ENCODE measurements around the gene WDR91. TPM values are rescaled to one million over a fixed set of nuclear protein-coding genes. Genes with fewer than 3 reads are reported as not detected.

Gene WDR91
- total and polyA plus RNA-seq, 4 donors, result 11.3 to 47.8 (median 21.5) TPM

DNA sequence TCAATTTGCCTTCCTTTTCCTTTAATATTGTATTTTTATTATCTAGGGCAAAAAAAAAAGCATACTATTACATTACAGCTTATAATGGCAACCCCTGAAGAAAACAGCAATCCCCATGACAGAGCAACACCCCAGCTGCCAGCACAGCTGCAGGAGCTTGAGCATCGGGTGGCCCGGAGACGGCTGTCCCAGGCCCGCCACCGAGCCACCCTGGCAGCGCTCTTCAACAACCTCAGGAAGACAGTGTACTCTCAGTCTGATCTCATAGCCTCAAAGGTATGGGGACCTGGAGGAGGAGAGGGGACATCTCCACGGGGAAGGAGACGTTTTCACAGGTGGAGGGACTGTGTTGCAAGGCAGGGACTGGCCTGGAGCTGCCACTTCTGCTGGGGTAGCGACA is 29.1 kb upstream of the WDR91 start:
- no peak for DNase-seq
- no peaks in the 10 kb centered on the region for H3K27me3 ChIP-seq (ENCODE audit: control insufficient read depth in 3 of 3, insufficient read depth in 3 of 3, low read length in 2 of 3)
- no peaks in the 10 kb centered on the region for H3K9me3 ChIP-seq (ENCODE audit: control insufficient read depth in 4 of 4, insufficient read depth in 3 of 4, low read length in 3 of 4)
- H3K4me1 ChIP-seq (ENCODE audit: control insufficient read depth in 5 of 5, insufficient read depth in 5 of 5, low read length in 5 of 5), result peaks cover 0 to 17% (median 0%) of the 10 kb centered on the region in 5 donors
- TF ChIP-seq, protein P1, sequence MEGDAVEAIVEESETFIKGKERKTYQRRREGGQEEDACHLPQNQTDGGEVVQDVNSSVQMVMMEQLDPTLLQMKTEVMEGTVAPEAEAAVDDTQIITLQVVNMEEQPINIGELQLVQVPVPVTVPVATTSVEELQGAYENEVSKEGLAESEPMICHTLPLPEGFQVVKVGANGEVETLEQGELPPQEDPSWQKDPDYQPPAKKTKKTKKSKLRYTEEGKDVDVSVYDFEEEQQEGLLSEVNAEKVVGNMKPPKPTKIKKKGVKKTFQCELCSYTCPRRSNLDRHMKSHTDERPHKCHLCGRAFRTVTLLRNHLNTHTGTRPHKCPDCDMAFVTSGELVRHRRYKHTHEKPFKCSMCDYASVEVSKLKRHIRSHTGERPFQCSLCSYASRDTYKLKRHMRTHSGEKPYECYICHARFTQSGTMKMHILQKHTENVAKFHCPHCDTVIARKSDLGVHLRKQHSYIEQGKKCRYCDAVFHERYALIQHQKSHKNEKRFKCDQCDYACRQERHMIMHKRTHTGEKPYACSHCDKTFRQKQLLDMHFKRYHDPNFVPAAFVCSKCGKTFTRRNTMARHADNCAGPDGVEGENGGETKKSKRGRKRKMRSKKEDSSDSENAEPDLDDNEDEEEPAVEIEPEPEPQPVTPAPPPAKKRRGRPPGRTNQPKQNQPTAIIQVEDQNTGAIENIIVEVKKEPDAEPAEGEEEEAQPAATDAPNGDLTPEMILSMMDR (IDR thresholded peaks at IDR 0.05; ENCODE audit: control extremely low read depth, extremely low read depth), result no peak
- no peak overlapping the region for H3K27ac ChIP-seq (ENCODE audit: low read depth in 1 of 2, low read length in 1 of 2)
- ATAC-seq (ENCODE audit: insufficient read depth, low FRiP score), result no peak
- 78 to 91% methylated on average over 9 of the region's 9 CpGs for WGBS, 2 donors
- H3K9ac ChIP-seq (ENCODE audit: insufficient read depth in 1 of 2, low read length in 2 of 2), result no peak overlapping the region
- H3K36me3 ChIP-seq (ENCODE audit: control insufficient read depth in 4 of 4, insufficient read depth in 4 of 4, low read length in 4 of 4), result no peaks in the 10 kb centered on the region
- H3K4me3 ChIP-seq, result no peak overlapping the region

DNA sequence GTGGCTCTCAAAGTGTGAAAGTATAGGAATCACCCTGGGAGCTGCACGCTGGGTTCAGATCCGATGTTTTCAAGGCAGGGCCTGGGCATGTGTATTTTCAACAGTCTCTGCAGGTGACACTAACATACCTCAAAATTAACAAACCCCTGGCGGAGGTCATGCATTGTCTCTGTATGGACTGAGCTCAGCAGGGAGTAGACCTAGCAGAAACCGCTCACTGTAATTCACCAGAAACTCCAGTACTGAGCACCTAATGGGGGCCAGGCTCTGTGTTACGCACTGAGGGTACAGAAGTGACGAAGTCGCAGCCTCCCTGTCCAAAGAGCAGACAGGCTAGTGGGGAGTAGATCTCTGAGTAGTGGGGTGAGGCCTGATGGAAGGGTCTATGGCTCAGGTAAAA is 27.9 kb upstream of the WDR91 start:
- WGBS, 2 donors, result 92 to 94% methylated on average over 7 of the region's 7 CpGs
- Histone ChIP-seq H3K4me1 (ENCODE audit: control insufficient read depth in 5 of 5, insufficient read depth in 5 of 5, low read length in 5 of 5) (peaks cover 0 to 17% (median 0%) of the 10 kb centered on the region in 5 donors), H3K36me3 (ENCODE audit: control insufficient read depth in 4 of 4, insufficient read depth in 4 of 4, low read length in 4 of 4) (no peaks in the 10 kb centered on the region), H3K27me3 (ENCODE audit: control insufficient read depth in 3 of 3, insufficient read depth in 3 of 3, low read length in 2 of 3) (no peaks in the 10 kb centered on the region), H3K27ac (ENCODE audit: low read depth in 1 of 2, low read length in 1 of 2) (no peak overlapping the region), H3K9me3 (ENCODE audit: control insufficient read depth in 4 of 4, insufficient read depth in 3 of 4, low read length in 3 of 4) (no peaks in the 10 kb centered on the region), H3K9ac (ENCODE audit: insufficient read depth in 1 of 2, low read length in 2 of 2) (no peak overlapping the region), H3K4me3 (no peak overlapping the region)
- no peak for ATAC-seq (ENCODE audit: insufficient read depth, low FRiP score)
- DNase-seq, result no peak
- TF ChIP-seq, protein P1 (IDR thresholded peaks at IDR 0.05; ENCODE audit: control extremely low read depth, extremely low read depth), result no peak

DNA sequence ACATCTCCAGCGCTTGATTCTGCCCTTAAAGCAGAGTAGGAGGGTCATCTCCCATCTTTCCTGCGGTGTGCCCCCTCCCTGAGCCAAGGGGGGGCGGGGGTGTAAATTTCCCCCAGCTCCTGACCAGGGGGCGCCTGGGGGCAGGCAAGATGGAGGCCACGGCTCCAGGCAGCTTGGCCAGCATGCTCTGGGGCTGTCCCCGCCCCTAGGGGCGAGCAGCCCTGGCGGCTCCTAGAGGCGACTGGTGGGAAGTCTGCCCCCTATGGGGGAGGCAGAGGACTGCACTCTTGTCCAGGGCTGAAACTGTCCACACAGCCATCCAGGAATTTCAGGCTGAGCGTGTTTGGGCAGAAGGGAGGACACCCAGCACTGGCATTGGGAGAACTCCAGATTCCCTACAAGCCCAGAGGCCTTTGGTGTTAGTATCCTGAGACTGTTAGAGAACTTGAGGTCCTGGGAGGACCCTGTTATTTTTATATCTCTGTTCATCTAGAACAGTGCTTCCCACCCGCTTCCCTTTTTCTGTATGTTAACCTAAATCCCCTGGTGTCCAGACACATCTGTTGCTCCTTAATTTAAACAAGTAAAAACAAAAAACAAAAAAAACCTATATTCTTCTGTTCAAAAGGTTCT is 26.9 kb upstream of the WDR91 start:
- no peak for ATAC-seq (ENCODE audit: insufficient read depth, low FRiP score)
- DNase-seq, result no peak
- WGBS, 2 donors, result 92% methylated on average over 11 of the region's 11 CpGs

More for the DNA sequence above, 26.9 kb upstream of the WDR91 start:
- no peaks in the 10 kb centered on the region for H3K27me3 ChIP-seq (ENCODE audit: control insufficient read depth in 3 of 3, insufficient read depth in 3 of 3, low read length in 2 of 3)
- no peak overlapping the region for H3K4me3 ChIP-seq
- H3K36me3 ChIP-seq (ENCODE audit: control insufficient read depth in 4 of 4, insufficient read depth in 4 of 4, low read length in 4 of 4), result no peaks in the 10 kb centered on the region
- peaks cover 0 to 17% (median 0%) of the 10 kb centered on the region in 5 donors for H3K4me1 ChIP-seq (ENCODE audit: control insufficient read depth in 5 of 5, insufficient read depth in 5 of 5, low read length in 5 of 5)
- H3K27ac ChIP-seq (ENCODE audit: low read depth in 1 of 2, low read length in 1 of 2), result no peak overlapping the region
- no peak overlapping the region for H3K9ac ChIP-seq (ENCODE audit: insufficient read depth in 1 of 2, low read length in 2 of 2)
- TF ChIP-seq, protein P1 (IDR thresholded peaks at IDR 0.05; ENCODE audit: control extremely low read depth, extremely low read depth), result no peak
- H3K9me3 ChIP-seq (ENCODE audit: control insufficient read depth in 4 of 4, insufficient read depth in 3 of 4, low read length in 3 of 4), result no peaks in the 10 kb centered on the region

Data from lung (tissue), 12 donors.